ENCODE results near the gene BMX. TPM values are rescaled to one million over a fixed set of nuclear protein-coding genes. Genes with fewer than 3 reads are reported as not detected.

The BMX gene
- total and polyA plus RNA-seq, 10 of the 15 experiments (the other 5 are each of a cell fraction or from before 2014, with no cell fraction given), result not detected

DNA sequence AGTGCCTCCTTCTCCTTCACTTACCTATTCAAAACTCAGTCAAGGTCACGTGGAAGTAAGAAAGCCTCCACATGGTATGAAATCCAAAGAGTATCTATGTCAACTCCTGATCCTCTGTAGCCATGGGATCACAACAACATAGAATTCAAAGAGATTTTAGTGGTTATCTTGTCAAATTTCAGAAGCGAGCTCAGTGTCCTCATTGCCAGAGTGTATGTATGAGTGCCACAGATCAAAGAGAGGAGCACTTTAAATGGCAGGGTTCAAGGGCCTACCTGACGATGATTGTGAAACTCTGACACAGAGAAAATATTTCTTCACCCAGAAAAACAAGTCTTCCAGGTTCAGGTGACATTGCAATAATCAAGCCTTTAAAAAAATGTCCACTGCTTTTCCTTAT lies 101.3 kb downstream of the BMX start:
- POLR2A ChIA-PET, result no interaction called here
- in situ Hi-C loops (cut with MboI) (no loop called here), intact Hi-C loops (cut with micrococcal nuclease; ENCODE audit: unreplicated experiment) (no loop called here)
- Histone ChIP-seq H3K4me1 (ENCODE audit: control insufficient read depth, insufficient read depth, low read length) (no peaks in the 10 kb centered on the region), H3K36me3 (ENCODE audit: control insufficient read depth in 2 of 2, insufficient read depth in 2 of 2, low read length in 1 of 2) (no peaks in the 10 kb centered on the region), H3K79me2 (ENCODE audit: control insufficient read depth, insufficient read depth, low read length) (no peaks in the 10 kb centered on the region), H3K4me3 (no peak overlapping the region), H3K4me2 (ENCODE audit: control insufficient read depth, insufficient read depth) (no peak overlapping the region), H3K27ac (ENCODE audit: control insufficient read depth, insufficient read depth) (no peak overlapping the region), H3K9me3 (replicated peaks; ENCODE audit: control insufficient read depth, insufficient read depth, low read length) (no peaks in the 10 kb centered on the region), H4K20me1 (ENCODE audit: control insufficient read depth, insufficient read depth) (no peaks in the 10 kb centered on the region), H3K9ac (ENCODE audit: control insufficient read depth, insufficient read depth, low read length) (no peak overlapping the region), H2AFZ (ENCODE audit: control insufficient read depth, low read depth, low read length) (no peak overlapping the region), H3K27me3 (replicated peaks in 1 of 2; ENCODE audit: control insufficient read depth in 2 of 2, insufficient read depth in 2 of 2, low read length in 1 of 2) (no peaks in the 10 kb centered on the region; a peak in 2 of 4 replicates)
- TF ChIP-seq, protein P1, sequence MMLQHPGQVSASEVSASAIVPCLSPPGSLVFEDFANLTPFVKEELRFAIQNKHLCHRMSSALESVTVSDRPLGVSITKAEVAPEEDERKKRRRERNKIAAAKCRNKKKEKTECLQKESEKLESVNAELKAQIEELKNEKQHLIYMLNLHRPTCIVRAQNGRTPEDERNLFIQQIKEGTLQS (IDR thresholded peaks at IDR 0.05; ENCODE audit: borderline replicate concordance, extremely low read depth, low read depth, low read length), result no peak
- TF ChIP-seq CREM (IDR thresholded peaks at IDR 0.05; ENCODE audit: low read depth), result no peak
- no peak for TF ChIP-seq CBX3 (IDR thresholded peaks at IDR 0.05; ENCODE audit: borderline replicate concordance, low read depth)
- no peak for TF ChIP-seq ZNF207 (IDR thresholded peaks at IDR 0.05; ENCODE audit: borderline replicate concordance)
- TF ChIP-seq POLR2AphosphoS2 (IDR thresholded peaks at IDR 0.05; ENCODE audit: low read depth, low read length), result no peak
- no peak for TF ChIP-seq ESRRA (IDR thresholded peaks at IDR 0.05; ENCODE audit: low read length)
- TF ChIP-seq, protein P2, sequence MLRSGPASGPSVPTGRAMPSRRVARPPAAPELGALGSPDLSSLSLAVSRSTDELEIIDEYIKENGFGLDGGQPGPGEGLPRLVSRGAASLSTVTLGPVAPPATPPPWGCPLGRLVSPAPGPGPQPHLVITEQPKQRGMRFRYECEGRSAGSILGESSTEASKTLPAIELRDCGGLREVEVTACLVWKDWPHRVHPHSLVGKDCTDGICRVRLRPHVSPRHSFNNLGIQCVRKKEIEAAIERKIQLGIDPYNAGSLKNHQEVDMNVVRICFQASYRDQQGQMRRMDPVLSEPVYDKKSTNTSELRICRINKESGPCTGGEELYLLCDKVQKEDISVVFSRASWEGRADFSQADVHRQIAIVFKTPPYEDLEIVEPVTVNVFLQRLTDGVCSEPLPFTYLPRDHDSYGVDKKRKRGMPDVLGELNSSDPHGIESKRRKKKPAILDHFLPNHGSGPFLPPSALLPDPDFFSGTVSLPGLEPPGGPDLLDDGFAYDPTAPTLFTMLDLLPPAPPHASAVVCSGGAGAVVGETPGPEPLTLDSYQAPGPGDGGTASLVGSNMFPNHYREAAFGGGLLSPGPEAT (IDR thresholded peaks at IDR 0.05; ENCODE audit: low read depth), result no peak
- TF ChIP-seq IKZF2 (IDR thresholded peaks at IDR 0.05), result no peak
- TF ChIP-seq, protein P3, sequence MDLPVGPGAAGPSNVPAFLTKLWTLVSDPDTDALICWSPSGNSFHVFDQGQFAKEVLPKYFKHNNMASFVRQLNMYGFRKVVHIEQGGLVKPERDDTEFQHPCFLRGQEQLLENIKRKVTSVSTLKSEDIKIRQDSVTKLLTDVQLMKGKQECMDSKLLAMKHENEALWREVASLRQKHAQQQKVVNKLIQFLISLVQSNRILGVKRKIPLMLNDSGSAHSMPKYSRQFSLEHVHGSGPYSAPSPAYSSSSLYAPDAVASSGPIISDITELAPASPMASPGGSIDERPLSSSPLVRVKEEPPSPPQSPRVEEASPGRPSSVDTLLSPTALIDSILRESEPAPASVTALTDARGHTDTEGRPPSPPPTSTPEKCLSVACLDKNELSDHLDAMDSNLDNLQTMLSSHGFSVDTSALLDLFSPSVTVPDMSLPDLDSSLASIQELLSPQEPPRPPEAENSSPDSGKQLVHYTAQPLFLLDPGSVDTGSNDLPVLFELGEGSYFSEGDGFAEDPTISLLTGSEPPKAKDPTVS (IDR thresholded peaks at IDR 0.05; ENCODE audit: low read depth, low read length), result no peak
- no peak for TF ChIP-seq ZNF622 (IDR thresholded peaks at IDR 0.05)
- no peak for TF ChIP-seq POU2F2 (IDR thresholded peaks at IDR 0.05; ENCODE audit: borderline replicate concordance, low read depth, low read length)
- TF ChIP-seq NR2F1 (conservative IDR thresholded peaks at IDR 0.05), result no peak
- no peak for TF ChIP-seq POLR2AphosphoS5 (IDR thresholded peaks at IDR 0.05; ENCODE audit: low read length)
- no peak for TF ChIP-seq EGR1 (IDR thresholded peaks at IDR 0.05; ENCODE audit: borderline replicate concordance in 1 of 2, low read depth in 2 of 2, low read length in 2 of 2)
- ATAC-seq (no peak), FAIRE-seq (no peak), DNase-seq (ENCODE audit: low read depth, low spot score) (no peak)
- SMC1A ChIA-PET (ENCODE audit: uncharacterized antibody, unreplicated experiment), result no interaction called here
- BruUV-seq (replicated peaks), result no TSS peak
- CTCF ChIA-PET, result interaction anchor here (1.2 kb wide), 1 partner anchor 42 kb away, joined by 3 read pairs; no protein-coding TSS in a partner anchor
- WGBS (ENCODE audit: insufficient coverage, insufficient replicate concordance, low lambda C conversion rate, missing lambda C conversion rate), result 14% methylated on average over 3 of the region's 3 CpGs
- RAD21 ChIA-PET (ENCODE audit: unreplicated experiment), result no interaction called here
